ENCODE data around the gene WNK4.

WNK4 gene

DNA sequence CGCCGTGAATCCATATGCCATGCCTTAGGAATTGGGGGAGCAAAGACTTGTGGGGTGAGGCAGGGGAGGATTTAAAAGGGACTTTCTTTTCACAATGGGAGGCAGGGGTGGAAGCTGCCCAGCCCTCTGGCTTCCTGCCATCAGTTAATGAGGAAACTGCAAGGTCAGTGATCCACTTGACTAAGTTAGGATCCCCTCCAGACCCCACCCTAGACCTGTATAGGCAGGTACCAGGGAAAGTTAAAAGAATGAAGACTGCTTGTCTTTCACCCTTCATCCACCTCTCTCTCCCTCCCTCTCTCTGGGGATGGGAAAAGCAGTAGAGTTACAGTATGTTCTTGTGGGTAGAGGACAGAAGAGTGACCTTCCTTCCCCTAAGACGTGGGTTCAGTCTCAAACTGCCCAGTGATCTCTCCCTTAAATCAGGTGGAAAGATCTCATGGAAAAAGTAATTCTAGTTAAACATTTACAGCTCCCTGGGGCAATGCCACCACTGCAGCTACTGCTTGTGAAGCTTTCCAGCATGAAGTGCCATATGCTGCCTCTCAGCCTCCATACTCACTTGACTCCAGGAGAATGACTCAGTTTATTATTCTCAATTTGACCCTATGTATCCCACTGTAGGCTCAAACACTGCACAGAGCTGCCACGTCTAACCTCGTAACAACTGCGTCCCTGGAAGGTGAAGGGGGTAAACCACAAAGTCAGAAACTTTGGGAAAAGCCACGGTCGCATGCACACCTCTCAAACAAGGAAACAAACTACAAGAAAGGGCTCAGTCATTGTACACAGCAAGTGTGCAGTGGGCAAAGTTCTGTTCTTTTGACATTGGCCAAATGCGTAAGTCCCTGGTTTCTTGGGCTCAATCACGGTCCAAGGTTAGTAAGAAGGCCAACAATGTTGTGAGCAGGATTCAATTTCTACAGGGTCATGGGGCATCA, 16.9 kb downstream of the WNK4 start:
- DNase-seq (ENCODE audit: low read depth in 3 of 3), result no peak

DNA sequence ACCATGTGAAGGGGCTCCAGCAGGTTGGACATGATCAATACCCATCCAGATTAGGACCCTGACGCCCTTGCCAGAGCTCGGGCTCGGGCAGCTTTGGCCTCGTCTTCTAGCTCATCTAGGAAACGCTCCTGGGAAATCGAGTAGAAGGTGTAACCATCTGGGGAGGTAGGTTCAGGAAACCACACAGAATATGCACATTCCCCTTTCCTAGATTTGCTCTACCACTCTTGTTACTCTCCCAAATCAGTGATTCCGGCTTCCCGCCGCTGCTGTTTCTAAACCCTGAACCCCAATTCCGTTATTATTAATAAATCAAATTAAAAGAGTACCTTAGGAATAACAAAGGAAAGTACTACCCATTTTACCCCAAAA, 17.6 kb downstream of the WNK4 start:
- no peak for DNase-seq (ENCODE audit: low read depth in 3 of 3)

DNA sequence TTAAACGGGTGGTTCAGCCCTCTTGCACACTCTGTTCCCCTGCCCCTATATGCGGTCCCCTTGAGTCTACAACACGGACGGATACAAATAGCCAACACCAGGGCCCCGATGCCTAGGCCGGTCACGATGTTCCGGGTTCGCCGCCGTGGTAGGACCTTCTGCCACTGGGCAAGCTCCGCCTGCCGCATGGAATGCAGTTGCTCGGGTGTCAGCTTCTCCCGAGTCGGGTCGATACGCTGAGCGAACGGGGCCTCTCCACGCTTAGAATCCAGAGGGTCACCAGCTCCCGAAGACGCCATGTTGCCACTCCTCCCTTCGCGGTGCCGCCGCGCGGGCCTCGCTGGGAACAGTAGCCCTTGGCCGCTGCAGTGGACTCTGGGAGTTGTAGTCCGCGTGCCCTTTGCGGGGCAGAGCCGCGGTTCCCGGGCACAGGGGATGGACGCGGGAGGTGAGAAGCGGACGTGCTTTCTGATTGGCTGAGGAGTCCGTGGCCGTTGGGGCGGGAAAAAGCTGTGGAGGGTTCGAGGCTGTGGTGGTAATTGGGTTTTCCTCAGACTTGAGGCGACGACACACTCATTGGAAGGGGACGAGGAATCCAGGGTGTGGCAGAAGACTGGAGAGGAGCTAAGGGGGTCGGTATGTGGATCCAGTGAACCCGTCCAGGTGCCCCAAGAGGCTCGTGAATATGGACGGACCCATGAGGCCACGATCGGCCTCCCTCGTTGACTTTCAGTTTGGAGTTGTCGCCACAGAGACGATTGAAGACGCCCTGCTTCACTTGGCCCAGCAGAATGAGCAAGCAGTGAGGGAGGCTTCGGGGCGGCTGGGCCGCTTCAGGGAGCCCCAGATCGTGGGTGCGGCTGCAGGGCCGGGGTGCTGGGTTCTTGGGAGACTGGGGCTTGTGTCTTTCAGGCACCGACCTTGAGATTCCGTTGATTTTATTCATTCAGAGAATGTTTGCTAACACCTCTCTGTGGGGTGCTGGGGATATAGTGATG, 18.3 kb downstream of the WNK4 start, which contains the start of the genes CNTD1 and COA3:
CNTD1 (plus strand) TSS at position 479 of the 998 bp plus-strand sequence; CDS start at position 686, 207 bp downstream.
COA3 (minus strand) TSS at position 322 of the 998 bp plus-strand sequence; CDS start at position 299, 23 bp downstream.
- peak; percentile 71 to 76 (median 72) for DNase-seq (ENCODE audit: low read depth in 3 of 3)

DNA sequence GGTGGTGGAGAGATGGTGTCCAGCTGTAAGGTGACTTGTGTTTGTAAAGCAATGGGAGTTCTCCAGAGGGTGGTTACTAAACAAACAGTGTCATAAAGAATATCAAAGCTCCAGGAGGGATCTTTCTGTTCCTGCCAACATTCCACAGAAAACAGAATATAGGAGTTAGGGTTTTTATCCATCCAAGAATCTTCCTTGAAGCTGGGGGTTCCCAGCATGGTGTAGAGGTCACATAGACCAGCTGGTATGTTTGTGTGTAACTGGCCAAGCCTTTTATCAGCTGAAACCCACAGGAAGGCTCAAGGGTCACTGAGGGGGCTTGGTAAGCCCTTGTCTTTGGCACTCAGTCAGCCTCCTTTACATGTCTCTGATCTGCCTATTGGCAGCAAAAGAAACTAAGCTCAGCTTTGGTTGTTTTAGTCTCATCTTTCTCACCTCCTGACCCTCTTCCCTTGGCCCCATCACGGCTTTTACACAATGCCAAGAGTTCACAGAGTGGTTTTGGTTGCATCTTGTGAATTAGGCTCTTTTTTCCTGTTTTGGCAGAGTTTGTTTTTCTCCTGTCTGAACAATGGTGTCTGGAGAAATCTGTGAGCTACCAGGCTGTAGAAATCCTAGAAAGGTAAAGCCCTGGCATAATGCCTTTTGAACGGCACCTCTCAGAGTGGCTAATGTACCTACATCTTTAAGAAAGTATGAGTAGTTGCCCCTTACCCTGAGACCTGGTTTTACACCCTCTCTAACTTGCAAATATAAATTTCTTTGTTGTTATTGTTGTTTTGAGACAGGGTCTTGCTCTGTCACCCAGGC, 22.9 kb downstream of the WNK4 start:
- DNase-seq (ENCODE audit: low read depth in 3 of 3), result no peak

DNA sequence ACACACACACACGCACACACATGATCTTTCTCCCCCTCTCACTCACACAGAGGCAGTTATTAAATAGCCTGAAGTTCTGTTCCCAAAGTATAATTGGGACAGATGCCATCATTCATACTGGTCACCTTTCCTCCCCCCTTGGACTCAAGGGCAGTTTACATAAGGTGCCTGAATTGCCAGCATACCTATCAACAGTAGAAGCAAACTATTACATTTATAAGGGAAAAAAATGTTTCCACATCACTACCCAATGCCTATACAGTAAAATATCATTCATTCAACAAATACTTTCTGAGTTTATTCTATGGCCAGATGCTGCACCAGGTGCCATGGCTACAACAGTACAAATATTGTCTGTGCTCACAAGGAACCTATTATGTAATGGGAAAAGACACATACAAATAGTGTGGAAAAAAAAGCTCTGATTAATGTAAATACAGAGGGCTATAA, 24.5 kb downstream of the WNK4 start:
- no peak for DNase-seq (ENCODE audit: low read depth in 3 of 3)

DNA sequence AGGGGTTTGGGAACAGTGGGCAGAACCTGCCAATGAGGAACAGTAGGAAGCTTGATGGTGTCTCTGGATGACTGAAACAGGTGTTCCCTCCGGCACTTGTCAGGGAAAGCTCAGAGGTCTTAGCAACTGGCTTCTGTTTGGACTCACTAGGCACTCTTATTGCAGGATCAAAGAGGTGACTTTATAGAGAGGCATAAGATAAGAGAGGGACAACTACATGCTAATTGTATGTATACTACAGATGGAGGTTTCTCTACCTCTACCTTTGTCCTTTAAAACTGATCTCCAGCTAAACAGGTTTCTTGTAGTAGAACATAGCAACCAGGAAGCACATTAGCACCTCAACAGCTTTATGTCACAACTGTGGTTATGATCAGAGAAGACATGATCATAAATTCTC, 25.8 kb downstream of the WNK4 start:
- no peak for DNase-seq (ENCODE audit: low read depth in 3 of 3)

DNA sequence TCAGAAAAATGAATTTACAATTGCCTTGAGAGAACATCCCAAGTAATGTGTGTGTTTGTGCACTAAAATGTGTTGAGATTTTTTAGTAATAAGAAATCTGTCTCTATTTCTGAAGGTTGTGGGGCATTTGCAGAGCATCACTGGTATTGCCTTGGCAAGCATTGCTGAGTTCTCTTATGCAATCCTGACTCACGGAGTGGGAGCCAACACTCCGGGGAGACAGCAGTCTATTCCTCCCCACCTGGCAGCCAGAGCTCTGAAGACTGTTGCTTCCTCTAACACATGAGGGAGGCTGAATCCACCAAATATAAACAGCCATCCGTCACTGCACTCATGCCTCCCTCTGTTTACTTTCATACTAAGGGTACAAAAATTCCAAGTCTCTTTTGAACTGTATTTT, 28.8 kb downstream of the WNK4 start:
- no peak for DNase-seq (ENCODE audit: low read depth in 3 of 3)

DNA sequence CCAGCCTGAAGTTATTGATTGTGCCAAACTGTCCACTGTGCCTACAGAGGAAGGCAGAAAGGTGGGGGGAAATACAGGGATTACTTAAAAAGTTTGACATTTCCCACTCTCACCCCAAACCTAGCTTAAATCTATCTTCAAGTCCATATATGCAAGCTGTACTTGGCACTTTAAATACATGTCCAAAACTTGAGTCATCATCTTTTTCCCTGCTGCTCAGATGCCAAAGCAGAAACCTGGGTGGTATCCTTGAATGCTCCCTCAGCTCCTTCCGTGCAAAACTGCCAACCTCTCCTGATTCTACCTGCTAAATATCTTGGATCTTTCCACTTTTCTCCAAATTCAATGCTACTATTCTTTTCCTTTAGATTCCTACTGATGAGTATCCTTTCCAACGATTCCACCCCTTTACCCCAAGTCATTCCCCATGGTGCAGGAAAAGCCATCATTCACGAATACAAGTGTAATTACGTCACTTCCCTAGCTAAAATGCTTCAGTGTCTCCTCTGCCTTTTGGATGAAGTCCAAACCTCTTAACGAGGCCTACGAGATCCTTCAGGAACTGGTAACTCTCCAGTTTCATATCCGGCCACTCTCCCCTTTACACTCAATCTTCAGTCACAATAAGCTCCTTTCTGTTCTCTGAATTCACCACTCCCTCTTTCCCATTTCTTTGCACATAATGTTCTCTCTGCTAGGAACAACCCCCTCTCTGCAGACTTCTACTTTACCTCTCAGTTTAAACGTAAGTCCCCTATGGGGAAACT, 34.4 kb downstream of the WNK4 start:
- DNase-seq (ENCODE audit: low read depth in 3 of 3), result no peak

DNA sequence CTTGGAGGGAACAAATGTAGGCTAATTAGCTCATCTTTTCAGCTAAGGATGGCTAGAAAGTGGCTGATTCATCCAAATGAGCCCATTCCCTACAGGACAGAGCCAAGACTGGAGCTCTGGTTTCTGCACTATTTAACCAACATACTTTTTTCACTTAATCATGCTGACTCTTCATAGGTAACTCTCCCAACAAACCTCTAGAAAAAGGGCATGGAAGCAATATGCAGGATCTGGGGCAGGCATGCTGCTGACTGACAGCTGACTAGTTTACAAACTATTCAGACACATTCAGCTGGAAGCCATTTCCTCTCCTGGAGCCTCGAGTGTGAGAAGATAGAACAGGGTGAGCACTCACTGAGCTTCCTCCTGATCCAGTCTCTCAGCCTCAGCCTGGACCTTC, 37.5 kb downstream of the WNK4 start:
- DNase-seq (ENCODE audit: low read depth in 3 of 3), result no peak

DNA sequence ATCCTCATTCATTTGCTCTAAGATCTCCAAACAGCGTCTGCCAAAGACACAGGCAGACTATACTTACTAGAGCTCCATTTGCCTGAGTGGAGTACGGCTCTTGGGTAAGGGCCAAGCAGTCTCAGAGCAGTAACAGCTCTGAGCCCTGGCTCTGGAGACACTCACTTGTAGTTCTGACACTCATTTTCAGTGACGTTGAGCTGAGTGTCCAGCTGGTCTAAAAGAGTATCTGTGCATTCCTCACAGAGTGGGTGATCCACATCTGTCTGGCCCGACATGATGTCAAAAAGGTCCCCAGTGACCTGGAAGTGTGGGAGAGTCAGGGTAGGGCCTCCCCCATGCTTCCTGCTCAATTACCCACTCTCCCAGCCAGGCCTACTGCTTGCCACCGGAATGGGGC, 38.0 kb downstream of the WNK4 start:
- DNase-seq (ENCODE audit: low read depth in 3 of 3), result no peak

DNA sequence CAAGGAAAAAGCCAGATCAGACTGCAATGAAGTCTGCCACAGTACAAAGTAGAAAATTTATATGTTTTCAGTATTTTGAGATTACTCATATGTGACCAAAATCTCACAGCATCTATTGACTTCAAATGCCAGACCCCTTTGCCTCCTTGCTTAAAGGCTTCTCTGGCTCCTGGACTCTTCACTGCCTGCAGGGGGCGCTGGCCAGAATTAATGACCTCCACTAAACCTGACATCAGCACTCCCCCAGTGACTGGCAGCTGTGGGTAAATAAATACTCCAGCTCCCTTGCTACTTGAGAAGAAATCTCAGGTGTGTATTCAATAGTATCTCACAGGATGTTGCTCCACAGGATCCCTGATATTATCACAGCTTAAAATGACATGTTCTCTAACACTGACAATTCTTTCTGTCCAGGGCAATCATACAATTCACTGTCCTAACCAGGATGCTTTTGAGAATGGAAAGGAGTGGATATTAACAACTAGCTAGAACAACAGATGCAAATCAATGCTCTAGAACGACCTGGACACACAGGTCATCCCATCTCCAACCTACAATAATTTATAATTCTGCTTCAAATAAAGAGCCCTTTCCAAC, 39.6 kb downstream of the WNK4 start:
- DNase-seq (ENCODE audit: low read depth in 3 of 3), result peak; percentile 50 to 66 (median 65)

DNA sequence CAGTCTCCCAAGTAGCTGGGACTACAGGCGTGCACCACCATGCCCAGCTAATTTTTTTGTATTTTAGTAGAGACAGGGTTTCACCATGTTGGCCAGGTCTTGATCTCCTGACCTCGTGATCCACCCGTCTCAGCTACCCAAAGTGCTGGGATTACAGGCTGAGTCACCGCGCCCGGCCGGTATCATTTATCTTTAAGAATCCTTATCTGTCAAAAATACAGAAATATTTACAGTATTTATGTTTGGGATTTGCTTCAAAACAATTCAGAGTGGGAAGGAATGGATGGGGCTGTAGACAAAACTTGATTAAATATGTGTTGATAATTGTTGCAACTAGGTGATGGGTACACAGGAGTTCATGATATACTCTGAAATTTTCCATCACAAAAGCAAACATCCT, 40.8 kb downstream of the WNK4 start:
- no peak for DNase-seq (ENCODE audit: low read depth in 3 of 3)

DNA sequence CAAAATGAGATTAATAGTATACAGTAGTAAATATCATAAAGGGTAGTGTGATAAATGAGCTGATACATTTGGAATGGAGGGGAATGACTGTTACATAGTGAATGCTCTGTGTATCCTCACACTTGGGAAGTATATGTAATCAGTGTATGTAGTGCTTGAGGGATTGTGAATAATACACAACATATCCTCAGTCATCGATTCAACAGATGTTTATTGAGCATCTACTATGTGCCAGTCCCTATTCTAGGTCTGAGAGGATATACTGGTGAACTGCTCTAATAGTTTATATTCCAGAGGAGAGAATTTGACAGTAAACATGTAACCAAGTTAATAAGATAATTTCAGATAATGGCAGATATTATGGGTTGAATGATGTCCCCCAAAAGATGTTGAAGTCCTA, 47.1 kb downstream of the WNK4 start:
- no peak for DNase-seq (ENCODE audit: low read depth in 3 of 3)

DNA sequence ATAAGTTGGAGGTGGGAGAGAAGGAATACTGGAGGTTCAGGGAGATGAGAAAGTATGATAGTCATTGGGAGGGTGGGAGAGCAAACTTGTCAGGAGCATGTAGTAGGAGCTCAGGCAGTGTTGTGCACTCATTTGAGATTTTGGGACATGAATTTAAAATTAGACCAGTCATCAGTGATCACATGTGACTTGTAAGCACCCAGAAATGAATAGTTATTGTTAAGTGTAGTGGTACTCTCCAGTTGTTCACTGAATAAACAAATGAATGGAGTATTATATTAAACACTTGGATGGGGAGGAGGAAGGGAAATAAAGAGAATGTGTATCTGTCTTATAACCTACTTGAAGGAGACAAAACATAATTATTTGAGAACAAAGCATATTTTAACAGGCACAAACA, 50.6 kb downstream of the WNK4 start:
- DNase-seq (ENCODE audit: low read depth in 3 of 3), result no peak

DNA sequence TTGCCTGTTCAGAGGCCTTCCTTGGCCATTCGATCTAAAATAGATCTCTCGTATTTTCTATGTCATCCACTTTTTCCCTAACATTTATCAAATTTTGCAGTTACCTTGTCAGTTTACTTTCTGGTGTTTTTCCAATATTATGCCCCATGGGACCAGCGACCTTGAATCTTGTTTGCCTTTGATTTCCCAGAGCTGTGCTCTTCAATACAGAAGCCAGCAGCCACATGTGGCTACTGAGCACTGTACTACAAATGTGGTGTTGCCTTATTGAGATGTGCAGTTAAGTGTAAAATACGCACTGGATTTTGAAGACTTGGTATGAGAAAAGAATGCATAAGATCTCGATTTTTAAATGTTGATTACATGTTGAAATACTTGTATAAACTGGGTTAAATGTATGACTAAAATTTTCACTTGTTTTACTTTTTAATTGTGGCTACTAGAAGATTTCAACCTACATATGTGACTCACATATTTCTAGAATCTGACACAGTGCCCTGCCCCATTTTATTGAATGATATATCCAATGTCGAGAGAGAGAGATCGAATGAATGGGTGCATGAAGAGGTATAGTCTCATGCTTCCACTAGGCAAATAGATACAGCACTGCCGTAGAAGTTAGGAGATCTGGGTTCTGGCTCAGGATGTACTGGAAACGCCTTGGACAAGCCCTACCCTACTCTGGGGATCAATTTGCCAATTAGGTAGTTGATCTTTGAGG, 52.0 kb downstream of the WNK4 start:
- DNase-seq (ENCODE audit: low read depth in 3 of 3), result no peak

DNA sequence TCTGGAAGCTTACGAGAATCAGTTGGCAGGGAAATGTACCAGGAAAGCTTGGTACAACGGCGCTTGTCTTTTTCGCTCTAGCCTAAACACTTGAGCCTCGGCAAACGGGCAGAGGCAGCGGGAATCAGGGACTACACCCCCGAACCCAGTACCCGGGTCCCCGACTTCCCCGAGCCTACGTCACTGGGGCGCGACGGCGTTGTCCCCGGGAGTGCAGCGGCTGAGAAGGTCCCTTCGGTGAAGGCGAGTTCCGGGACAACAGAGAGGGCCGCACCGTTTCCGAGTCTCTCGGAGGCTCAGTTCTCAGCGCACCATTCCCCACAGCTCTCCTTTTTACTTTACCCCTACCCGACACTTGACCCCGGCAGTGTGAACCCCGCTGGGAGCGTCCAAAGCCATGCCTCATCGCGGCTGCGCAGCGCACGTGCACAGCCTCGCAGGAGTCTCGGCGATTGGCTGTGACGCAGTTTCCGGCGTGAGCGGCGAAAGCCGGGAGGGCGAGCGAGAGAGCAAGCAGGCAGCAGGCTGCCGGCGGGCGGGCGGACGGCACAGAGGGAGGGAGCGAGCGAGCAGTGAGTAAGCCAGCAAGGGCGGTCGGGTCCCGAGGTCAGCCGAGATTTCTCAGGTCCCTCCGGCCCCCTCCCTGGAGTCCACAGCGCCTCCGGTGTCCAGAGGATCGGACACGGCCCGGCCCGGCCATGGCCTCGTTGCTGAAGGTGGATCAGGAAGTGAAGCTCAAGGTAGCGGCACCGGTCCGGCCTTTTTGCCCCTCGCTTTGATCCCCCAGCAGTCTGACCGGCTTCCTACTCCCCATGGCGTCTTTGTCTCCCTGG, 52.7 kb downstream of the WNK4 start, which contains the start of gene PSME3:
PSME3 (plus strand) TSS at position 464 of the 833 bp plus-strand sequence; CDS start at position 699, 235 bp downstream.
- peak; percentile 80 to 88 (median 84) for DNase-seq (ENCODE audit: low read depth in 3 of 3)

DNA sequence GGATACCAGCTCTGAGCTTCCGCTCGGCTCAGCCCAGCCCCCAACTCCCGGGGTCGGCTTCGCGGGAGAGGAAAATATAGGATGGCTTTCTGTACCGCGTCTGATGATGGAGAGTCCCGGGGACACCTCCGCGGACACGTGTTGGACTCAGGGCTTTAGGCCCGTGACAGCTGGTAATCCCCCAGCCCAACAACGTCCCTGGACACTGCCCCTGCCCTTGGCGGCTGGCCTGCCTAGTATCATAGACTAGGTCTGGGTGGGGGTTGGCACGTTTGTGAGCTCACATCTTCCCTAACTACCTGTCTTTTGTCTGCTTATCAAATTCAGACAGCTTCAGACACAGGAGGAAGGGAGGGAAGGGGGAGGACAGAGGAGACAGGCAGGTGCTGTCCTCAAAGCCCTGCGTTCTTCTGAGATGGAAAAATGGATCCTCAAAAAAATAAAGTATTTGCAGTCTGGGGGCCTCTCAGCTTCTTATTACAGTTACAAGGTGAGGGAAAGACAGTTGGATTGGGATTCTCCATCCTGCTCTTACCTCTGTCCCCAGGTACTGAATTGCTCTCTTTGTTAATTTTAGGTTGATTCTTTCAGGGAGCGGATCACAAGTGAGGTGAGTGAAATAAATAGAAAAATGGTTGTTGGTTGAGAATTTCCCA, 53.5 kb downstream of the WNK4 start:
- DNase-seq (ENCODE audit: low read depth in 3 of 3), result no peak

DNA sequence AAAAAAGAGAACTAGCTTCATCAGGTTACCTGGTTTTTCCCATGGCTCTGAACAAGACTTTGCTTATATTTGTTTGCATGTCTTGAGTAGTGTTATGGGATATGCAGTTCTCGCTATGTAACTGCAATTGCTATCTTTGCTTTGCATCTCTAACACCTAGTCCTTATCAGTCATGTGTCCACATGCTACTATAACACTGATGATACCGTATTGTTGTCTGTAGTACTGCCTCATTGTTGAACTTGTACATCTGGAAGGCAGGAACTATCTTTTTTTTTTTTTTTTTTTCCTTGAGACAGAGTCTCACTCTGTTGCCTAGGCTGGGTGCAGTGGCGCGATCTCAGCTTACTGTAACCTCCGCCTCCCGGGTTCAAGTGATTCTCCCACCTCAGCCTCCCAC, 55.3 kb downstream of the WNK4 start:
- no peak for DNase-seq (ENCODE audit: low read depth in 3 of 3)

Measured in stimulated activated CD4-positive, alpha-beta T cell treated with anti-CD3 and anti-CD28 coated beads, TNF-alpha, amount 100 ng/mL, for 48 hours (primary cell).